Eye (tissue), 1 donor: ENCODE measurements around the gene C1orf122.

Experiments
- DNase-seq: peaks from one replicate; pipeline ENCODE4 v3.0.0-alpha.2; 2015

Gene C1orf122

GRCh38 chr1:37802439-37802838 lies 5.2 kb upstream of the C1orf122 start:
- no peak for DNase-seq

GRCh38 chr1:37807220-37807554 lies 403 bp upstream of the C1orf122 start:
- DNase-seq, result peak; percentile 4

GRCh38 chr1:37808369-37809319 lies 1.1 kb downstream of the C1orf122 start:
- DNase-seq, result no peak

GRCh38 chr1:37809942-37810341 lies 2.4 kb downstream of the C1orf122 start:
- DNase-seq, result no peak

GRCh38 chr1:37811027-37811655 lies 3.6 kb downstream of the C1orf122 start:
- DNase-seq, result peak; percentile 91

GRCh38 chr1:37813529-37814145 lies 6.0 kb downstream of the C1orf122 start:
- DNase-seq, result peak; percentile 38

- peak; percentile 24 for DNase-seq
Measured at GRCh38 chr1:37814252-37814651, 6.7 kb downstream of the C1orf122 start.

- peak; percentile 22 for DNase-seq
Measured at GRCh38 chr1:37817481-37817880, 9.9 kb downstream of the C1orf122 start.

- DNase-seq, result no peak
Measured at GRCh38 chr1:37821481-37821880, 13.9 kb downstream of the C1orf122 start.

- DNase-seq, result no peak
Measured at GRCh38 chr1:37822906-37823815, 15.6 kb downstream of the C1orf122 start.

GRCh38 chr1:37824001-37824400 lies 16.4 kb downstream of the C1orf122 start:
- DNase-seq, result no peak

- DNase-seq, result no peak
Measured at GRCh38 chr1:37825506-37825905, 17.9 kb downstream of the C1orf122 start.

- no peak for DNase-seq
Measured at GRCh38 chr1:37828410-37829074, 21.0 kb downstream of the C1orf122 start.

GRCh38 chr1:37831109-37831508 lies 23.5 kb downstream of the C1orf122 start:
- DNase-seq, result no peak

- no peak for DNase-seq
Measured at GRCh38 chr1:37831809-37832208, 24.2 kb downstream of the C1orf122 start.

GRCh38 chr1:37836788-37837187 lies 29.2 kb downstream of the C1orf122 start:
- no peak for DNase-seq

GRCh38 chr1:37839676-37840075 lies 32.1 kb downstream of the C1orf122 start:
- no peak for DNase-seq

- no peak for DNase-seq
Measured at GRCh38 chr1:37840711-37841110, 33.1 kb downstream of the C1orf122 start.

GRCh38 chr1:37841652-37842051 lies 34.1 kb downstream of the C1orf122 start:
- no peak for DNase-seq

GRCh38 chr1:37844536-37844935 lies 36.9 kb downstream of the C1orf122 start:
- no peak for DNase-seq

GRCh38 chr1:37845049-37845646 lies 37.6 kb downstream of the C1orf122 start:
- DNase-seq, result peak; percentile 1

GRCh38 chr1:37845786-37846185 lies 38.2 kb downstream of the C1orf122 start:
- DNase-seq, result no peak
